Measurements from ENCODE around the gene GSTM1. TPM values are rescaled to one million over a fixed set of nuclear protein-coding genes. Genes with fewer than 3 reads are reported as not detected.

The GSTM1 gene
- total and polyA plus RNA-seq, 2 of the 8 experiments (the other 6 are each of a cell fraction or from before 2014, with no cell fraction given) = 16.7 to 42.5 TPM

DNA sequence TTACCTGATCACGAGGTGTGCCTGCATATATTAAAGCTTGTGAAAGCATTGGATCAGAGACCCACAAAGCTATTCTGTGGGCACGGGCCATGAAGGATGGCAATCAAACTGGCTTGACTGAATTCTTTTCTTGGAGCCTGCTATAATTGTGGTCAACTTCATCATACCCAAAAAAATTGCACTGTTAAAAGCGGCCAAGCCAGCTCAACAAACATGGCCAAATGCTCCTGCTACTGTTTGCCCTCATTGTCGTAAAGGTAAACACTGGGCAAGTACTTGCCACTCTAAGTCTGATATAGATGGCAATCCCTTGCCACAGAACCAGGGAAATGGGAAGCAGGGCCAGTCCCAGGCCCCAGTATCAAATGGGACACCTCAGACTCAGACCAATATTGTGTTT is 17.8 kb downstream of the GSTM1 start:
- Histone ChIP-seq H3K27ac (ENCODE audit: low read depth, low read length) (no peak overlapping the region), H2AFZ (ENCODE audit: low read length) (no peak overlapping the region), H3K9ac (replicated peaks in 1 of 4; ENCODE audit: extremely low read depth in 1 of 4, low read depth in 3 of 4, low read length in 3 of 4) (no peak overlapping the region), H4K5ac (ENCODE audit: insufficient read length, low read depth, low read length) (no peak overlapping the region), H4K91ac (replicated peaks; ENCODE audit: insufficient read length, low read length) (no peak overlapping the region), H3K27me3 (replicated peaks in 1 of 4; ENCODE audit: control insufficient read depth in 3 of 4, extremely low read depth in 1 of 4, insufficient read depth in 3 of 4, low read length in 3 of 4) (no peaks in the 10 kb centered on the region), H2AK5ac (ENCODE audit: low read depth, low read length) (no peak overlapping the region), H2BK15ac (ENCODE audit: low read length) (no peak overlapping the region), H3K9me3 (ENCODE audit: insufficient read depth in 2 of 2, low read depth in 1 of 2, low read length in 1 of 2) (peaks cover 6 to 11% of the 10 kb centered on the region in 2 experiments; a peak in 3 of 4 replicates), H4K8ac (ENCODE audit: extremely low read depth, insufficient read depth, low read length) (no peak overlapping the region), H3K79me1 (ENCODE audit: low read depth, low read length) (no peaks in the 10 kb centered on the region), H3K4me2 (ENCODE audit: insufficient read depth in 1 of 2, low read depth in 2 of 2, low read length in 2 of 2) (no peak overlapping the region), H3K23me2 (ENCODE audit: low read depth, low read length) (no peaks in the 10 kb centered on the region), H2BK120ac (replicated peaks; ENCODE audit: low read depth, low read length) (no peak overlapping the region), H3K36me3 (ENCODE audit: control insufficient read depth in 2 of 4, insufficient read depth in 4 of 4, low read length in 3 of 4) (no peaks in the 10 kb centered on the region; a peak in 1 of 8 replicates), H4K20me1 (replicated peaks in 1 of 2; ENCODE audit: control insufficient read depth in 1 of 2, insufficient read depth in 2 of 2, low read length in 2 of 2) (no peaks in the 10 kb centered on the region), H3K23ac (ENCODE audit: insufficient read length) (no peak overlapping the region), H3K18ac (ENCODE audit: extremely low read depth, low read length) (no peak overlapping the region), H3K79me2 (ENCODE audit: control insufficient read depth in 1 of 2, insufficient read depth in 2 of 2, low read length in 2 of 2) (no peaks in the 10 kb centered on the region), H3K4me3 (ENCODE audit: extremely low read depth in 1 of 4, insufficient read depth in 2 of 4, low read depth in 3 of 4, low read length in 4 of 4) (no peak overlapping the region), H2BK20ac (ENCODE audit: low read length) (no peak overlapping the region), H2BK12ac (ENCODE audit: low read depth, low read length) (no peak overlapping the region), H3K4ac (replicated peaks; ENCODE audit: insufficient read length, low read depth, low read length) (no peak overlapping the region), H3K56ac (replicated peaks; ENCODE audit: insufficient read length, low read depth, low read length) (no peak overlapping the region), H2BK5ac (ENCODE audit: low read depth, low read length) (no peak overlapping the region), H3K4me1 (replicated peaks in 1 of 4; ENCODE audit: control insufficient read depth in 3 of 4, insufficient read depth in 4 of 4, low read length in 3 of 4) (no peaks in the 10 kb centered on the region), H3K14ac (ENCODE audit: insufficient read length) (no peak overlapping the region)
- WGBS, 2 experiments (ENCODE audit: extremely low coverage in 1 of 2, insufficient coverage in 1 of 2, insufficient read length in 1 of 2, insufficient replicate concordance in 2 of 2, low coverage in 1 of 2, low lambda C conversion rate in 2 of 2, missing lambda C conversion rate in 1 of 2) = 91% methylated on average over 4 of the region's 4 CpGs; no CpG with 5 or more reads in 1 of the 2 experiments
- ChIA-PET CTCF (ENCODE audit: partially characterized antibody) (interaction anchor here (0.9 to 2.3 kb wide), 7 partner anchors 12 to 69 kb away, joined by 3 to 19 read pairs (median 5); partner anchors contain the start of gene GSTM2), POLR2A (ENCODE audit: partially characterized antibody) (no interaction called here)
- FAIRE-seq (no peak), DNase-seq (ENCODE audit: low read depth in 1 of 2, low spot score in 2 of 2) (no peak)
- no peak for TF ChIP-seq TEAD4 (IDR thresholded peaks at IDR 0.05; ENCODE audit: low read depth, low read length)
- TF ChIP-seq HDAC2 (IDR thresholded peaks at IDR 0.05; ENCODE audit: borderline replicate concordance in 1 of 2, low read depth in 2 of 2, low read length in 2 of 2) = no peak
- no peak for TF ChIP-seq CTBP2 (IDR thresholded peaks at IDR 0.05; ENCODE audit: borderline replicate concordance, insufficient read depth, insufficient read length, low read length)
- TF ChIP-seq POU5F1 (IDR thresholded peaks at IDR 0.05; ENCODE audit: low read depth, low read length) = no peak
- no peak for TF ChIP-seq POLR2AphosphoS5 (IDR thresholded peaks at IDR 0.05; ENCODE audit: low read depth, low read length)
- TF ChIP-seq CEBPB (IDR thresholded peaks at IDR 0.05; ENCODE audit: low read depth, low read length) = no peak
- no peak for TF ChIP-seq SIX5 (IDR thresholded peaks at IDR 0.05; ENCODE audit: low read depth, low read length)
- TF ChIP-seq, protein P1, sequence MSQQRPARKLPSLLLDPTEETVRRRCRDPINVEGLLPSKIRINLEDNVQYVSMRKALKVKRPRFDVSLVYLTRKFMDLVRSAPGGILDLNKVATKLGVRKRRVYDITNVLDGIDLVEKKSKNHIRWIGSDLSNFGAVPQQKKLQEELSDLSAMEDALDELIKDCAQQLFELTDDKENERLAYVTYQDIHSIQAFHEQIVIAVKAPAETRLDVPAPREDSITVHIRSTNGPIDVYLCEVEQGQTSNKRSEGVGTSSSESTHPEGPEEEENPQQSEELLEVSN (IDR thresholded peaks at IDR 0.05) = no peak
- TF ChIP-seq KDM5A (IDR thresholded peaks at IDR 0.05; ENCODE audit: low read length) = no peak
- TF ChIP-seq SP4 (IDR thresholded peaks at IDR 0.05; ENCODE audit: low read length) = no peak
- no peak for TF ChIP-seq SRF (IDR thresholded peaks at IDR 0.05; ENCODE audit: low read depth, low read length)
- TF ChIP-seq NRF1 (IDR thresholded peaks at IDR 0.05; ENCODE audit: low read depth, low read length) = no peak
- no peak for TF ChIP-seq RFX5 (IDR thresholded peaks at IDR 0.05; ENCODE audit: borderline replicate concordance, low read depth, low read length)
- TF ChIP-seq CHD1 (IDR thresholded peaks at IDR 0.05; ENCODE audit: low read depth, low read length) = no peak
- no peak for TF ChIP-seq EGR1 (IDR thresholded peaks at IDR 0.05; ENCODE audit: borderline replicate concordance, low read depth, low read length)
